Stimulated activated CD4-positive, alpha-beta T cell treated with anti-CD3 and anti-CD28 coated beads, Interleukin-2, amount 100 ng/mL, for 24 hours (primary cell): Measurements from ENCODE around the gene MXI1.
"Not testable (repeated sequence)": the region's sequence is repeated elsewhere in the genome, so short reads cannot be mapped to it uniquely, and the experiment has no call there.

Experiments used
- DNase-seq, 2 donors: peaks; one replicate each; pipeline ENCODE4 v3.0.0-alpha.2; 2020

MXI1 gene

GRCh38 chr10:110181911-110182310, 25.5 kb upstream of the MXI1 start:
- no peak for DNase-seq

GRCh38 chr10:110184398-110184797, 23.0 kb upstream of the MXI1 start:
- no peak for DNase-seq

- not testable (repeated sequence) for DNase-seq
Observed at GRCh38 chr10:110185646-110186182, 21.7 kb upstream of the MXI1 start.

- no peak for DNase-seq
Observed at GRCh38 chr10:110190170-110190569, 17.2 kb upstream of the MXI1 start.

DNA sequence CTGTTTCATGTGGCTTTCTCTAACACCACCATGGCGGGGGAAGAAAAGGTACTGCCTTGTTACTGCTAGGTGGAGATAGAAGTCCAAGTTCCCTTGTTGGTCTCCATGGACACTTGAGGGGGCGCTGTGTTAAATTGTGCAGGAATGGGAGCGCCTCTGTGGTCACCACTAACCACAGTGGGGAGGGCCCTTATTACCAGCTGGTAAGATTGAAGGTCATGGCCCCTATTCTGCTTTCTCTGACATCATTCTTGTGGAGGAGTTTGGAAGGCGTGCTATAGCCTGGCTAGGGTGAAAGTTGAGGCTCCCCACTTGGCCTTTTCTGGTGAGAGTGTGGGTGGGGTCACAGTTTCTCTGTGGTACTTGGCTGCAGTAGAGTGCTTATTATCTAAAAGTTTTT, 14.9 kb upstream of the MXI1 start:
- DNase-seq, result no peak

GRCh38 chr10:110200503-110200902, 6.9 kb upstream of the MXI1 start:
- DNase-seq, result no peak

DNA sequence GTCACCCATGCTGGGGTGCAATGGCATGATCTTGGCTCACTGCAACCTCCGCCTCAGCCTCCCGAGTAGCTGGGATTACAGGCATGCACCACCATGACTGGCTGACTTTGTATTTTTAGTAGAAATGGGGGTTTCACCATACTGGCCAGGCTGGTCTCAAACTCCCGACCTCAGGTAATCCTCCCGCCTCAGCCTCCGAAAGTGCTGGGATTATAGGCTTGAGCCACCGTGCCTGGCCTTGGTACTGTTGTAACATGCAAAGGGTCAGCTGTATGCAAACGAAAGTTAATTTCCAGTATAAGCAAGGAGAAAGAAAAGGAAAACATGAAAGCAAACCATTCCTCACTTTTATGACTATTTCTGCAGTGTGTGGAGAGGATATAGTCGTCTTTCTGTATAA, 6.4 kb upstream of the MXI1 start:
- DNase-seq, result not testable (repeated sequence)

- DNase-seq, result no peak
Observed at GRCh38 chr10:110203500-110204455, 3.6 kb upstream of the MXI1 start.

DNA sequence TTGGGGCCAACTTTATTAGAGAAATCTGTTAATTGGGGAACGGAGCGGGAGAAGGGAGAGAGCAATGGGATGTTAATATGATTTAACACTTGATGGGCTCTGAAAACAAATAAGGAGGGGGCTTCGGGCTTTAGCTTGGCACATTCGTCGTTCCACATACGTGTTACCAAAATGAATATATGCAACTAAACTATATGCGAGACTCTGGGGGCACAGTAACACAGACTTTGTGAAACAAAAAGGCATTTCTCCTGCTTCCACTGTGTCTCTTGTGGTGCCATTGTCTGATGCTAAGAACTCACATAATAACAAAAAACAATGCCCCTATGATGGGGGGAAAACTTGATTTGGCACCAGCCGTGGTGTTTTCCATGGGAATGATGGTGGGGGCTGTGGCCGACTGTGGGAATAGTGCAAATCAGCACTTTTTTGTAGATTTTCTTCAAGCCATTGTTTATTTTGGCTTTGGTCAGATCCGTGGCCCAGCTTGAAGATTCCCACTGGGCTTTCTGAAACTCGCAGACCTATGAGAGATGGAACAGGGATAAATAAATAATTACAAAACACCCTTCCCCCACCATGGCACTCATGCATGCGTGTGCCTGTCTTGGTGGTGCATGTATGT, 2.2 kb upstream of the MXI1 start:
- DNase-seq, result no peak

GRCh38 chr10:110207805-110208613, 604 bp downstream of the MXI1 start:
- DNase-seq, result peak; percentile 52 to 54

GRCh38 chr10:110208614-110209453, 1.4 kb downstream of the MXI1 start:
- DNase-seq, result peak; percentile 38 to 39

DNA sequence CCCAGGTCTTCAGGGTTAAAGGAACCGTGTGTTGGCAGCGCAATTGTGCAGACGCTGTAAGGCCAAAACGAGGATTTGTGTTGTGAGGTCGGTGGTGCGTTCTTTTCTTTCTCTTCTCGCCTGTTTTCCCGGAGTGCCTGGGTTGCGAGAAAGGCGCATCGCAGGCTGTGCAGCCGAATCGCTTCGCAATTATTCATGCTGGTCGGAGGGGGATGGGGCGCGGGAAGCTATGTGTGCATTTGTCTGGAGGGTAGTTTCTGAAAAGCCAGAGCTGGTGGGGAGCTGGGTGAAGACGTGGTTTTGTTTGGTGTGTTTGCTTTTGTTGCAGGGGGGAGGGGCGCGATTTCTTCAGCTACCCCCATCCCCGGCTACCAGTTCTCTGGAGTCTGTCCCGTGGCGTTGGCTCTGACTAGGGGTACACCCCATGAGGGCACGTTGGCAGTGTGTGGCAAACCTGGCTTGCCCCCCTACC, 2.1 kb downstream of the MXI1 start:
- peak; percentile 69 to 71 for DNase-seq

DNA sequence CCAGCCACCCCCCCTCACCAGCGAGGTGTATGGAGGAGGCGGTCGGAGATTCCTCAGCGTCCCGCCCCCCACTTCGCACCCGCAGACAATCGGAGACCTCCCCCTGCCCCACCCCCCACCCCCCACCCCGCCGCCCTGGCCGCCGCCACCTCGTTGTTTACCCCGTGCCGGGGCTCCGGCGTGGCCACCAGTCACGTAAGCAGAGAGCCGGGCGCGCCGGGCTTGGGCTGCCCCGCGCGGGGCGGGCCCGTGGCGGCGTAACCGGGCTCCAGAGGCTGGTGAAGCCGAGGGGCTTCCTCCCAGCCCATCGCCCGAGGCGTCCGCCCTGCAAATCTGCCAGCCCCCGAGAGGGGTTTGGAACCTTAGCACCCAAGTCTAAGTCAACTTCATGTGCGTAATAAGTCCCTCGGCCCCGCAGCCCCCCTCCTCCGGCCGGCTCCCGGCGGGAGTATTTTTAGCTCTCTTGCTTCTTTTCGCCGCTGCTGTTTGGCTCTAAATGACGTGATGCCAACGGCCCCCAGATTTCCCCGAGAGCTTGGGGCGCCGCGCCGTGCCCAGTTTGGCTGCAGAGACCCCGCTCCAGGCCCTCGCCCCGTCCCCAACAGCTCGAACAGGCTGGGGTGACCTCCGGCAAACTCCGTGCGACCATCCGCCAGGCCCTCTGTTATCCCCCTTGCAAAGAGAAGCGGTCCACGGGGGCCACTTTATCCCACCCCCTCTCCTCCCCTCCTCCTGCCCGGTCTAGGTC, 2.7 kb downstream of the MXI1 start:
- peak; percentile 49 to 51 for DNase-seq

DNA sequence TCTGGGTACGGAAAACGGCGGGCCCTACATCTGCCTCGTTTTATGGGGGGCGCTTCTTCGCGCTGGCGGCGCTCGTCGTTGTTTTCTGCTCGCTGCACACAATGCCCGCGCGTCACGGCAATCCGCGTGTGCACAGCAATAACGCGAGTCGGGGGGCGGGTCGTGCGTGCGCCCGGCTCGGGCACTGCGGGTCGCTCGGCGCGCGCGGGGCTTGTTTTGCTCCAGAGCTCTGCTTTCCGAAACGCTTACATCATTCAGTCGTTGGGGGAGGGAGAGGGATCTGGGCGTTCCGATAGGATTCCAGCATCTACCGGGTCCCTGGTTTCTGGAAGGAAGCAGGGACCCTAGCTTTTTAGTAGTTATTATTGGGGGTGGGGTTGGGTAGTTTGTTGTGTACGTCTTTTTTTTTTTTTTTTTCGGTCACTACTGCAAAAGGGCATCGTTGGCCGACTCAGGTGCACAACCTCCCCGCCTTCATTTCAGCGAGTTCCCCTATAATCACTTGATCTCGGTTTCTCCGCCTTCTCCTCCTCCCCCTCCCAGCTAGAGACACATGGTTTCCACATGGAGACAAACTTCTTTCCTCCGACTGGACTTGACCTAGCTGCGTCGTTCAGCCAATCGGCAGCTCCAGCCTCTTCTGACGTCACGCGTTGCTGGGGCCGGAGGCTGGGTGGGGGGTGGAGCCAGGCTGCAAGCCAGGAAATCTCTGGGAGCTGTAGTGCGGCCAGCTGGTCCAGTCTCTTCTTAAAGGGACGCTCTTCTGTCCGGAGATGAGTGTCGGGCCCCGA, 3.5 kb downstream of the MXI1 start:
- DNase-seq, result peak; percentile 92 to 93

GRCh38 chr10:110211465-110211843, 4.0 kb downstream of the MXI1 start:
- DNase-seq, result no peak

- peak; percentile 32 to 44 for DNase-seq
Observed at GRCh38 chr10:110212119-110213006, 5.0 kb downstream of the MXI1 start.

DNA sequence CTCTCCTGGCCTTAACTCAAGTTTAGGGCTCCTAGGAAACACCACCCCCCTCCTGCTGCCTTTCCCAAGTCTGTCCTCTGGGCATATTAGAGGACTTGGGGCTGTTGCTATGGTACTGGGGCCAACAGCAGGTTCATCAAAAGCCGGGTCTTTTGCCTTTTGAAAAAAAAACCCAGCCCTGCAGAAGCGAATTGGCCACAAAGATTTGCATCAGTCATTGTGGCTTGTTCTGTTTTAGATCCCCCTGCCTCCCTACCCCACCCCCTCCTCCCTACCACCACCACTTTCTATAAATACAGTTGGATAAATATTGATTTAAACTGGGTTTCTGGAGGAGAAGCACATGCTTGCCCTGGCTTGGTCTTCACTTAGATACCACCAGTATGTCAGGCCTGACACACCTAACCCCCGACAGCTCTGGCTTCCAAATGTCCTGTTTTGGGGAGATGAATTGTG, 7.0 kb downstream of the MXI1 start:
- no peak for DNase-seq

DNA sequence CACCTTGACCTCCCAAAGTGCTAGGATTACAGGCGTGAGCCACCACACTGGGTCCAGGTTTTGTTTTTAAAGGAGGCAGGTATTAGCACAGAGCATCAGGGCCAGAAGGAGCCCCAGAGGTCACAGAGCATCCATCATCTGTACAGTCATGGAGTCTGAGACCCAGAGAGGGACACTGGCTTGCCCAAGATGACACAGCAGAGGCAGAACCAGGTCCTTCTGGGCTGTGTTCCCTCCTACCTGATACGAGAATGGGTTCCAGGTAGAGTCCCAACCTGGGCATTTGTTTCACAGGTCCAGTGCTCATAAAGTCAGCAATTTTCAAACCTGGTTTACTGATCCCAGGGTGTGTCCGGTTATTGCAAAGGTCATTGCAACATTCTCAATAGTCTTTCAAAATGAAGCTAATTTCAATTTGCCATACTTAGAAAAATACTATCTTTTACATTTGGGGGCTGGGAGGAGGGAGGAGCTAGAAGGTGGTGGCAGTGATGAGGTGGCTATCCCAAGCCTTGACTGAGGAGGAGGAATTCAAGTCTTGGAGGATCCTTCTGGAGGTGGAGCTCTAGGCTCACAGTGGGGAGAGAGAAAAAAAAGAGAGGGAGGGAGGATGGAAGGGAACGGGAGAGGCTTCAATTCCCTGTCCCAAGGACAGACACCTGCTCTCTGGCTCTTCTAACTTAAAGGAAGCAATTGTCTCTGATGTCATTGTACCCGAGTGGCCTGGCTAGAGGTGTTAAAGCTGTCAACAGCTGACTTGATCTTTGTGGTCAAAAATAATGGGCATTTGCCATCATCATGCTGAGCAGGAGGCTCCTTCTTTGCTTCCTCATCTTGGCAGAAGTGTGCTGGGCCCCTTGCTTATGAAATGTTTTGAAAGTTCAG, 8.1 kb downstream of the MXI1 start:
- no peak for DNase-seq
